ENCODE measurements around the gene EPHA6. TPM values are rescaled to one million over a fixed set of nuclear protein-coding genes. Genes with fewer than 3 reads are reported as not detected.
"Not testable (repeated sequence)": the region's sequence is repeated elsewhere in the genome, so short reads cannot be mapped to it uniquely, and the experiment has no call there.

EPHA6 gene
- total and polyA plus RNA-seq, 8 donors, result 0.23 to 0.79 (median 0.41) TPM

GRCh38 chr3:96900566-96900965 lies 86.2 kb downstream of the EPHA6 start:
- TF ChIP-seq CTCF (IDR thresholded peaks at IDR 0.05), result no peak

GRCh38 chr3:96915445-96915844 lies 101.1 kb downstream of the EPHA6 start:
- intact Hi-C loops (cut with DNase I), result no loop called here
- Histone ChIP-seq H3K27me3 (no peaks in the 10 kb centered on the region), H3K9me3 (no peaks in the 10 kb centered on the region), H3K4me3 (no peak overlapping the region), H3K36me3 (no peaks in the 10 kb centered on the region), H3K27ac (no peak overlapping the region), H3K4me1 (no peaks in the 10 kb centered on the region)
- ATAC-seq (no peak), DNase-seq (no peak)
- TF ChIP-seq CTCF (IDR thresholded peaks at IDR 0.05), result no peak

More at GRCh38 chr3:96900566-96900965, 86.2 kb downstream of the EPHA6 start:
- no peaks in the 10 kb centered on the region for H3K27me3 ChIP-seq
- intact Hi-C loops (cut with DNase I), result no loop called here
- H3K4me3 ChIP-seq, result no peak overlapping the region
- H3K27ac ChIP-seq, result no peak overlapping the region
- ATAC-seq, result no peak
- H3K4me1 ChIP-seq, result no peaks in the 10 kb centered on the region
- H3K9me3 ChIP-seq, result no peaks in the 10 kb centered on the region
- no peaks in the 10 kb centered on the region for H3K36me3 ChIP-seq
- DNase-seq, result no peak

GRCh38 chr3:96931119-96931862 lies 116.9 kb downstream of the EPHA6 start:
- H3K27me3 ChIP-seq, result no peaks in the 10 kb centered on the region
- intact Hi-C loops (cut with DNase I), result no loop called here
- TF ChIP-seq CTCF (IDR thresholded peaks at IDR 0.05), result no peak
- peaks cover 0 to 55% of the 10 kb centered on the region in 2 donors for H3K9me3 ChIP-seq
- no peak overlapping the region for H3K27ac ChIP-seq
- no peak for ATAC-seq
- no peak overlapping the region for H3K4me3 ChIP-seq
- H3K36me3 ChIP-seq, result no peaks in the 10 kb centered on the region
- peak in 1 of 4 donors; percentile 8 for DNase-seq
- no peaks in the 10 kb centered on the region for H3K4me1 ChIP-seq

GRCh38 chr3:96942131-96942530 lies 127.7 kb downstream of the EPHA6 start:
- H3K4me1 ChIP-seq; H3K27ac ChIP-seq; DNase-seq; H3K4me3 ChIP-seq; ATAC-seq; H3K27me3 ChIP-seq; H3K36me3 ChIP-seq; intact Hi-C loops (cut with DNase I): not testable (repeated sequence)
- peaks cover 0 to 18% of the 10 kb centered on the region in 2 donors for H3K9me3 ChIP-seq

GRCh38 chr3:96958856-96959255 lies 144.5 kb downstream of the EPHA6 start:
- ATAC-seq, result no peak
- intact Hi-C loops (cut with DNase I), result no loop called here
- DNase-seq, result no peak
- Histone ChIP-seq H3K27me3 (no peaks in the 10 kb centered on the region), H3K36me3 (no peaks in the 10 kb centered on the region), H3K27ac (no peak overlapping the region), H3K9me3 (no peaks in the 10 kb centered on the region), H3K4me1 (no peaks in the 10 kb centered on the region), H3K4me3 (no peak overlapping the region)
- no peak for TF ChIP-seq CTCF (IDR thresholded peaks at IDR 0.05)

GRCh38 chr3:96959474-96959873 lies 145.1 kb downstream of the EPHA6 start:
- Histone ChIP-seq H3K36me3 (no peaks in the 10 kb centered on the region), H3K4me3 (no peak overlapping the region), H3K9me3 (no peaks in the 10 kb centered on the region), H3K4me1 (no peaks in the 10 kb centered on the region), H3K27me3 (no peaks in the 10 kb centered on the region), H3K27ac (no peak overlapping the region)
- DNase-seq (no peak), ATAC-seq (no peak)
- intact Hi-C loops (cut with DNase I), result no loop called here
- no peak for TF ChIP-seq CTCF (IDR thresholded peaks at IDR 0.05)
